LNCaP clone FGC (cell line): ENCODE measurements around the gene ADD2.
A peak's percentile ranks its signal among the peaks of the same experiment; 100 is the strongest.
"Not testable (repeated sequence)": the region's sequence is repeated elsewhere in the genome, so short reads cannot be mapped to it uniquely, and the experiment has no call there.

Experiments used
- DNase-seq: peaks from one replicate; pipeline ENCODE4 v3.0.0-alpha.2; 2011; ENCODE audit warnings: low read depth
- H3K4me3 ChIP-seq: 2 replicates; pipeline ENCODE4 v1.5.1; 2011; ENCODE audit warnings: mild to moderate bottlenecking, low read depth, low read length, control low read depth
- TF ChIP-seq, protein P1 (sequence below): IDR thresholded peaks from 2 replicates; pipeline ENCODE4 v1.5.1; 2012; ENCODE audit warnings: mild to moderate bottlenecking; ENCODE audit not compliant: control insufficient read depth, insufficient read depth; ENCODE audit errors: extremely low read depth

ADD2 gene

DNA sequence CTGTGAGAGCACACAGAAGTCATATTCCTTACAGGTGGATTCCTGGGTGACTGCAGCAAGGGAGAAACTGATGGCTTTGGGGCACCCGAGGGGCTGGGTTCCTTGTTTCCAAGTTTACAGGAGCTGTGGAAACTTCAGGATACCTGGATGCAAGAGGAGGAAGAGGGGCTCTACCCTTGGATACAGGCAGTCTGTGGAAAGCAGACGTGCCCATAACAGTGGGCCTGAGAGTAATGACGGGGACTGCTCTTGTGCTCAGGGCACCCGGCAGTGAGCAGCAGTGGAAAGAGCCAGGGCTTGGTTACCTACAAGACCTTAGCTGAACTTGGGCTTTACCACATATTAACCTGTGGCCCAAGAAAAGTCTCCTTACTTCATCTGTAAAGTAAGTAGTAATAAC is 112.2 kb downstream of the ADD2 start:
- H3K4me3 ChIP-seq: no peak overlapping the region
- TF ChIP-seq, protein P1, sequence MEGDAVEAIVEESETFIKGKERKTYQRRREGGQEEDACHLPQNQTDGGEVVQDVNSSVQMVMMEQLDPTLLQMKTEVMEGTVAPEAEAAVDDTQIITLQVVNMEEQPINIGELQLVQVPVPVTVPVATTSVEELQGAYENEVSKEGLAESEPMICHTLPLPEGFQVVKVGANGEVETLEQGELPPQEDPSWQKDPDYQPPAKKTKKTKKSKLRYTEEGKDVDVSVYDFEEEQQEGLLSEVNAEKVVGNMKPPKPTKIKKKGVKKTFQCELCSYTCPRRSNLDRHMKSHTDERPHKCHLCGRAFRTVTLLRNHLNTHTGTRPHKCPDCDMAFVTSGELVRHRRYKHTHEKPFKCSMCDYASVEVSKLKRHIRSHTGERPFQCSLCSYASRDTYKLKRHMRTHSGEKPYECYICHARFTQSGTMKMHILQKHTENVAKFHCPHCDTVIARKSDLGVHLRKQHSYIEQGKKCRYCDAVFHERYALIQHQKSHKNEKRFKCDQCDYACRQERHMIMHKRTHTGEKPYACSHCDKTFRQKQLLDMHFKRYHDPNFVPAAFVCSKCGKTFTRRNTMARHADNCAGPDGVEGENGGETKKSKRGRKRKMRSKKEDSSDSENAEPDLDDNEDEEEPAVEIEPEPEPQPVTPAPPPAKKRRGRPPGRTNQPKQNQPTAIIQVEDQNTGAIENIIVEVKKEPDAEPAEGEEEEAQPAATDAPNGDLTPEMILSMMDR: no peak
- DNase-seq: no peak

DNA sequence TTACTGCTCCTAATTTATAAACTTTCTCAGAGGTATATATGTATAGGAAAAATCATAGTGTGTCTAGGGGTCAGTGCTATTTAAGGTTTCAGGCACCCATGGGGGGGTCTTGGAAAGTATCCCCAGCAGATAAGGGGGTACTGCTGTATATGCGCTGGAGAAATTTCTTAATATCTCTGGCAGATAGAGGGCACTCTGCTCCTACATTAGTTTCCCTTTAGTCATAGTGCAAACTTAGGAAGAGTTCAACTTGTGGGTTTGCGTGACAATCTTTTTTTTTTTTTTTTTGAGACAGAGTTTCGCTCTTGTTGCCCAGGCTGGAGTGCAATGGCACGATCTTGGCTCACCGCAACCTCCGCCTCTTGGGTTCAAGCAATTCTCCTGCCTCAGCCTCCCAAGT is 112.8 kb downstream of the ADD2 start:
- not testable (repeated sequence) for H3K4me3 ChIP-seq, DNase-seq
- TF ChIP-seq, protein P1: peak; percentile 39

DNA sequence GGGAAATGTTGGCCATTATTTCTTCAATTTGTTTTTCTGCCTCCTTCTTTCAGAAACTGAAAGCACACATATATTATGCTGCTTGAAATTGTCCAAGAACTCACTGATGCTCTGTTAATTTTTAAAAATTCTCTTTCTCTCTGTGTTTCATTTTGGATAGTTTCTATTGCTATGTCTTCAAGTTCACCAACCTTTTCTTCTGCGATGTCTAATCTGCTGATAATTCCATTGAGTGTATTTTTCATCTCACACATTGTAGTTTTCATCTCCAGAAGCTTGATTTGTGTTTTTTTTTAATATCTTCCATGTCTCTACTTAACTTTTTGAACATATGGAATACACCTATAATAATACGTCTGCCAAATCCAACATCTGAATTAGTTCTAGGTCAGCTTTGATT is 116.3 kb downstream of the ADD2 start:
- H3K4me3 ChIP-seq: no peak overlapping the region
- TF ChIP-seq, protein P1: no peak
- no peak for DNase-seq

DNA sequence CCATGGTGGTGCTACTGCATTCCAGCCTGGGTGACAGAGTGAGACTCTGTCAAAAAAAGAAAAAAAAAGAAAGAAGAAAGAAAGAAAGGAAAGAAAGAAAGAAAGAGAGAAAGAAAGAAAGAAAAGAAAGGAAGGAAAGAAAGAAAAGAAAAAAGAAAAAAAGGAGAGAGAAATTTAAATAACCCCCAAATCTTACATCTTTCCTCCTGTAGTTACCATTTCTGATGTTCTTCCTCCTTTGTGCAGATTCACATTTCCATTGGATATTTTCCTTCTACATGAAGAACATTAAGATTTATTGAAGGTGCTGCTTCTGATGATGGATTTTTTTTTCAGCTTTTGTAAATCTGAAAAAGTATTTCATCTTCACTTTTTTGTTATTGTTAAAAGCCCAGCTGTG is 117.0 kb downstream of the ADD2 start:
- H3K4me3 ChIP-seq: no peak overlapping the region
- no peak for DNase-seq
- TF ChIP-seq, protein P1: no peak

DNA sequence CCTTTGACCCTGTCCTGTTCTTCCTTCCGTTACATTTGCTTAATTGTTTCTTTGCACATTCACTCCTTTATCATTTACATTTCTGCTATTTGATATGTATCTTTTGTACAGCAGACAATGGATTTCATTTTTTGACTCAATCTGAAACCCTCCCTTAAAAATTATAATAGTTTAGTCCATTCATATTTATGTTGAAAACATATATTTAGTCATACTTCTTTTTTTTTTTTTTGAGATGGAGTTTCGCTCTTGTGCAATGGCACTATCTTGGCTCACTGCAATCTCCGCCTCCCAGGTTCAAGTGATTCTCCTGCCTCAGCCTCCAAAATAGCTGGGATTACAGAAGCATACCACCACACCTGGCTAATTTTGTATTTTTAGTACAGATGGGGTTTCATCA is 119.0 kb downstream of the ADD2 start:
- TF ChIP-seq, protein P1: no peak
- no peak overlapping the region for H3K4me3 ChIP-seq
- no peak for DNase-seq

DNA sequence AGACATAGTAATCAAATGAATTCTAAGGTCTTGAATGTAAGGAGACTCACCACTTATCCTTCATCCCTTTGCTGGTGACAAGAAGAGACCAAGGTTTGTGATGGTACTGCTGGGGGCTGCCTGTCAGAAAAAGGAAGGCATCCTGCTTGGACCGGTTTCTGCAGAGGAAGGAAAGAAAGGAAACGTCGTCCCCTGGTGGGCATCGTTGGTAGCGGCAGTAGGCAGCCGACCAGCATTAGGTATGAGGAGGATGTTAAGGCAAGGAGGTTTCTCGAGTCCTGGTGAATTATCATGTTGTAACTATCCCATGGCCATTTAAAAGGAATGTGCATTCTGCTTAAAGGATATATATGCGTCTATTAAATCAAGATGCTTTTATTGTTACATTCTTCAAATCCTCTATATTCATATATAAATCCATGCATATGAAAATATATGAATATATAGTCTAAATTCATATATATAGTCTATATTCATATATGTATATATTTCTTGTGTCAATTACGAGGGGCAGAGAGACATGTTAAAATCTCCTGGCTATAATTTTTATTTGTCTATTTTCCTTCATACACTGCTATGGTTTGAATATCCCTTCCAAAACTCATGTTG is 120.0 kb downstream of the ADD2 start:
- TF ChIP-seq, protein P1: peak; percentile 95
- DNase-seq: no peak
- H3K4me3 ChIP-seq: no peak overlapping the region

DNA sequence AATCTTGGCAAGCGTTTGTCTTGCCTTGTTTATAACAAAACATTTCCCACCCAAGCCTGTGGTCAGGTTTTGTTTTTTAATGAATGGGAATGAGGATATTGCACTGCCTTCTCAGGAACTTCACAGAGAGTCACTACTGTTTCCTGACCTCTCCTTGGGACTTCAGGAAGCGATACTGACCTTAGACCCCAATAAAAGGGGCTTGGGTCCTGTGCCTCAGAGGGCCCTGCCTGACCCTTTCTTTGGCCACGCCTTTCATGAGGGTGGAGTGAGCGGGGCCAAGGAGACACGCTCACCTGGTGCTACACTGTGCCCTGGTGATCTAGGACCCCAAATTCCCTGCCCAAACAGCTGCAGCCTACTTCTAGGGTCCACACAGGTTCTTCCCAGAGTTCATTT is 121.6 kb downstream of the ADD2 start:
- no peak overlapping the region for H3K4me3 ChIP-seq
- TF ChIP-seq, protein P1: no peak

More for the DNA sequence above, 121.6 kb downstream of the ADD2 start:
- DNase-seq: no peak
